Coronary artery (tissue), 2 donors: Measurements from ENCODE around the gene ZFHX3.

Experiments
- DNase-seq: peaks from one replicate; pipeline ENCODE4 v3.0.0-alpha.2; 2017; ENCODE audit warnings: low spot score
- H3K27ac ChIP-seq, 2 donors: fragments of 200-600 bp; sonication (generic); one replicate each; pipeline ENCODE4 v1.5.1; 2016 to 2019
- H3K4me3 ChIP-seq: fragments of 200-600 bp; sonication (generic); 2 replicates; pipeline ENCODE4 v1.5.1; 2016; ENCODE audit warnings: mild to moderate bottlenecking, moderate library complexity
- TF ChIP-seq, protein P1 (sequence below): fragments of 200-600 bp; sonication (generic); IDR thresholded peaks from one replicate; pipeline ENCODE4 v1.5.1; 2019; ENCODE audit warnings: antibody characterized with exemption

Gene ZFHX3

DNA sequence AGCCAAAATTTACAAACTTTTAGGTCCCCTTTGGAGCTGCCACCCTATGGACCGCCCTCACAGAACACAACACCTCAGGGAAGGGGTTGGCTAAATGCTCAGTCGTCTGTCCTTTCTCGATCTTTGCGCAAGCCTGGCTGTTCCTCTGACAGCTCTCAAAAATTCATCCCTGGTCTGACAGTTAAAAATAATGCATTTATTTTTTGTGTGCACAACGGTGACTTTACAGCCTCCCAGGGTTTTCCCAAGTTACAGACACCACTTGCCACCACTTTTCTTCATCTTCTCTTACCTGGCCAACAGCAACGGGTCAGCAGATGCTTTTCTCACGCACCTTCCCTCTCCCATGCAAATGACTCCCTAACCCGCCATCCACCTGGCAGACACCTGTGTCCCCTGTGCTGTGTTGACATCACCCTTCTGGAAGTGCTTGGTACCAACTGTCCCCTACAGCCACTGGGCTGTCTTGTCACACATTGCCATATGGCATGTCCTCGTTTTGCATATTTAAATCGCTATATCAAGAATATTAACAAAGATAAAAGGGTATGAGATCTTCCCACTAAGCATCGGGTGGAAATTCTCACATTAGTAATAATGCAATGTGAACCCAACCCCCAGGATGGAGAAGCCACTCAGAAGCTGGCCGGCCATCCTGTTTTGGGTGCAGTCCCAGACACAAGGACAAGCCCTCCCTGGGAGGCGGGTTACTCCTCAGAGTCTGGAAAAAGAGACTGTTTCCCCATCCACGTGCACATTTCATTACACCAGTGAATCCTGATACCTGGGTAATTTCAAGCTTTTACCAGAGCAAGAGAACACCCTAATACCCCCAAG lies 187.0 kb downstream of the ZFHX3 start:
- Histone ChIP-seq H3K27ac (peak overlapping the region in 1 of 2 donors; percentile 91), H3K4me3 (no peak overlapping the region)
- no peak for DNase-seq
- TF ChIP-seq, protein P1, sequence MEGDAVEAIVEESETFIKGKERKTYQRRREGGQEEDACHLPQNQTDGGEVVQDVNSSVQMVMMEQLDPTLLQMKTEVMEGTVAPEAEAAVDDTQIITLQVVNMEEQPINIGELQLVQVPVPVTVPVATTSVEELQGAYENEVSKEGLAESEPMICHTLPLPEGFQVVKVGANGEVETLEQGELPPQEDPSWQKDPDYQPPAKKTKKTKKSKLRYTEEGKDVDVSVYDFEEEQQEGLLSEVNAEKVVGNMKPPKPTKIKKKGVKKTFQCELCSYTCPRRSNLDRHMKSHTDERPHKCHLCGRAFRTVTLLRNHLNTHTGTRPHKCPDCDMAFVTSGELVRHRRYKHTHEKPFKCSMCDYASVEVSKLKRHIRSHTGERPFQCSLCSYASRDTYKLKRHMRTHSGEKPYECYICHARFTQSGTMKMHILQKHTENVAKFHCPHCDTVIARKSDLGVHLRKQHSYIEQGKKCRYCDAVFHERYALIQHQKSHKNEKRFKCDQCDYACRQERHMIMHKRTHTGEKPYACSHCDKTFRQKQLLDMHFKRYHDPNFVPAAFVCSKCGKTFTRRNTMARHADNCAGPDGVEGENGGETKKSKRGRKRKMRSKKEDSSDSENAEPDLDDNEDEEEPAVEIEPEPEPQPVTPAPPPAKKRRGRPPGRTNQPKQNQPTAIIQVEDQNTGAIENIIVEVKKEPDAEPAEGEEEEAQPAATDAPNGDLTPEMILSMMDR: no peak

DNA sequence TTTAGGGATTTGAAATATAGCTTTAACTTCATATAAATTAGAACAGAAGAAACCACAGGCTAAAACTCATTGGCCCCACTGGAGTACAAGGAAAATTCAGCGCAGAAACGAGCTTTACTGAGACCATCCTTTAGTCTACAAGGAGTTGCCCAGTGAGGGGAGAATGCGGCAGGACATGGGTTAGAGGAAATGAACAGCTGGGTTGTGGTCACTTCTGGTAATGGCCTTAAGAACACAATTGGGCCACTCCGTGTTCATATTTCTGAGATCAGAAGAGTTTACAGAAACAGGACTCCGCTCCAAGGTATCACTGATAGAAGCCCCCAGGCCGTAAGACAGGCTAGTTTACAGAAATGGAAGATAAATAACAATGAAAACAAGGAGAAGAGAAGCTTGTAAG lies 188.3 kb downstream of the ZFHX3 start:
- TF ChIP-seq, protein P1: no peak
- Histone ChIP-seq H3K4me3 (peak overlapping the region; percentile 59), H3K27ac (peak overlapping the region; percentile 84 to 91)
- DNase-seq: no peak

DNA sequence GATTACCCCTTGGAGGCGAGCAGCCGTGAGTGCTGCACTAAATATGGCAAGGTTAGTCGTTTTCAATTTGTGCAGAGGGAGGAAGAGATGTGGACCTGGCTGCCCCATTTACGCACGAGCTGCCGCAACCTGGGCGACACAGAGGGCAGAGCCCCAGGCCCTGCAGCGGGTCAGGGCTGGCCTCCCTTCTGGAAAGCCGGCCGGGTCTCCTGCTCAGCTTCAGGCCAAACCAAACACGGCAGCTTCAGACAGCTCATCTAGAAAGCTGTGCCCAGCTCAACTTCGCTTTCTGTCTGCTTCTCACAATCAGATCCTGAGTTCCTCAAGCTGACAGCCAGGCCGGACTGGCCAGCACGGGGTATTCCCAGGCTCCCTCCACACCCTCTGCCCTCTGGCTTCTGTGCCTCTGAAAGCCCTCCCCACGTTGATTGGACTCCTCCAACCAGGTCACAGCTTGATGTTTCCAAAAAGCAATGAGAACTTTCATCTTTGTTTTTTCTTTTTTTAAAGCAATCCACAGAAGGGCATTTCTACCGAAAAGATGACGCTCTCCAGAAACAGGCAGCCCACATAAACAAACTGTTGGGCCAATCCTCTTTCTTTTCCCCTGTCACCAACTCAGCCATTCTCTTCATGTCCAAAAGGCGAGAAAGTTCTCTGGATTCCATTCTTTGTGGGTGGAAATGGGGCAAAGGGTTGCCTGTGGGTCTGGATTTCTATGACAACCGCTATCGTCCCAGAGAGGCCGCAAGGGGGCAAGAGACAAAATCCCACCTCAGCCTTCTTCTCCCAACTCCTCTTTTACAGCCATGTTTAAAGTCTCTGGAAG lies 189.0 kb downstream of the ZFHX3 start:
- TF ChIP-seq, protein P1: no peak
- H3K4me3 ChIP-seq: peak overlapping the region; percentile 59
- peak overlapping the region; percentile 84 to 91 for H3K27ac ChIP-seq
- peak; percentile 90 for DNase-seq

DNA sequence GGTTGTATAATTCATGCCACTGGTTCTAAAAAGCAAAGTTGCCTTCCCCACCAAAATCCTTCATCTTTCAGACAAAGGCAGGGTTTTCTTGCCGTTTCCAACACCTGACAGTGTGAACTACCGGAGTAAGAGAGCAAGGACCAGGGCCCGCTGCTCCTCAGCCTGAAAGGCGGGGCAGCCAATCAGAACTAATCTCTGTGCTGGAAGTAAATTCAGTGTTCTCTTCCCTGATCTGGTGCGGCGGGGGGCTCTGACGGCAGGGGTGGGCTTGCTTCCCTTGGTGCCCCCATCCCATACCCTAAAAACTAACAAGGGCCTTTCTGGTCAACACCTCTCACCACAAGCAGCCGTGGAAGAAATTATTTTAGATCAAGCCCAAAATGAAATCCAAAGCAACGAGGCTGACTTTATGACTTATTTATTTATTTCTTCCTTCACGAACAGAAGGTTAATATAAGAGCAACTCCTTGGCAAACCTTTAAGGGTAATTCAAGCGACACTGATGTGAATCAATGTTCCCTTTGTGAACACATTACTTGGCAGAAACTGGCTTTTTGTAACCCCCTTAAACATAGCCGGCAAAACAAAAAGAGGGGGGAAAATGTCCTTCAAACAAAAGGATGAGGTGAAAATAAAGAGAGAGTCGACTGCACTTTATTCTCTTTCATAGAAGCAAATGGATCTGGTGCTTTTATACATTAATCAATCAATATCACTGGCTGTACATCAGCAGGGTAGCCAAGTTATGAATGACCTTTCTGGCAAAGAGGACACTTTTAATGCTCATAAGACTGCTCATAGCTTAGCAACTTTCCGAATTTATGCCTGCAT lies 189.9 kb downstream of the ZFHX3 start:
- TF ChIP-seq, protein P1: no peak
- Histone ChIP-seq H3K27ac (peak overlapping the region; percentile 84 to 91), H3K4me3 (peak overlapping the region; percentile 59)
- DNase-seq: no peak

DNA sequence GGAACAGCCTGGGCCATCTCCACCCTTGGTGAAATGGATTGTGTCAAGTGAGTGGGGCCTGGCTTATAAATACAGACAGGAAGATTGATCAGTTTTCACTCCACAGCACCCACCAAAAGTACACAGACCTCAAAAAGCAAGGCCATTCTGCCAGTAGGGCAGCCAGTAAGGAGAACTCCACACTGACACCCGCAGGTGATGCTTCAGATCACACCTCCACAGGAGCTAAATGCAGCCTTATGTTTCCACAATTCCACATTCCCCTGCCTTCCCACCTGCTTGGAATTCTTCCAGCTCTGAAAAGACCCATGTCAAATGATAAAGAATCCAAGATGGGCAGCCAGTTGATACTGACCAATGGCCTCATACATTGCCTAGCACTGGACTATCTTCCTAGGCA lies 191.1 kb downstream of the ZFHX3 start:
- TF ChIP-seq, protein P1: peak; percentile 14
- no peak overlapping the region for H3K4me3 ChIP-seq
- DNase-seq: no peak
- peak overlapping the region; percentile 84 to 91 for H3K27ac ChIP-seq

DNA sequence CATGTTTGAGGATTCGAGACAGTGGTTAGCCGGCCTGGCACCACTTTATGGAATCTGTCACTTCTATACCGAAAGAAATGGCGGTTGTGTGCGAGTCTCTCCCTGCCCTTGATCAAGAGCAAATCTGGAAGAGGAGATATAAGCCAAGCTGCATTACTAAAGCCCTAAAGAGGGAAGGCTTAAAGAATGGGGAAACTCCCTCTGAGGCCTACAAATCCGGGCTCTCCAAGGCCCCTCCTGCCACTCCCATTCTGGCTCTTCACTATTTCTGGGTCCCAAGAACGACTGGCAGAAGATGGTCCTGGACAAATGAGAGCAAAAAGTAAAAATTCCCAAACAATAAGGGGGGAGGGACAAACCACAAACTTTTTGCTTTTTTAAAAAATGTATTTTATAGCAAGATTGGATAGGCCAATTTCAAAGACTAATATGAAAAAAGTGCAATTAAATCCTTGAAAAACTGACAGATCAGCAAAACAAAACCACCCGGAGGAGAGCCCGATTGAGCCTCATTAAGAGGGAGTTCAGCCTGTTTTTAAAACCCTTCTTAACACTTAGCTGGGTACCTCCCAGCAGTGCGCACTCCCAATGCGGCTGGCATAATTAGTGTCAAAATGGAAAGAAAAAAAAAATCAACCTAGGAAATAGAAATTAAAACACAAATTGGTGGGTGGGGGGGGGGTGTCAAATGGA lies 193.5 kb downstream of the ZFHX3 start:
- no peak overlapping the region for H3K4me3 ChIP-seq
- DNase-seq: no peak
- TF ChIP-seq, protein P1: no peak
- peak overlapping the region; percentile 39 to 51 for H3K27ac ChIP-seq
